GM12878 (cell line): ENCODE measurements around the gene SHISA3.

ENCODE experiments used
- BHLHE40 ChIP-seq, 2 experiments: fragments of 450-650 bp in 1 of 2; IDR thresholded peaks; 2 replicates each; pipeline ENCODE4 v1.6.1; 2011 to 2017; ENCODE audit warnings: low read depth in 2 of 2, borderline replicate concordance in 1 of 2, improper control_type of control experiment in 1 of 2, low read length in 1 of 2, mild to moderate bottlenecking in 1 of 2
- EZH2 ChIP-seq: IDR thresholded peaks from 2 replicates; pipeline ENCODE4 v1.6.1; 2012; ENCODE audit warnings: low read depth, mild to moderate bottlenecking, control low read depth, inconsistent platforms, low read length, borderline replicate concordance; ENCODE audit not compliant: control insufficient read depth
- MYB ChIP-seq: fragments of 150-350 bp; IDR thresholded peaks from 2 replicates; pipeline ENCODE4 v1.6.1; 2014; ENCODE audit warnings: mild to moderate bottlenecking, low read depth, low read length, borderline replicate concordance
- MYC ChIP-seq: IDR thresholded peaks from 2 replicates; pipeline ENCODE4 v1.6.1; 2011; ENCODE audit warnings: mild to moderate bottlenecking, low read length, moderate library complexity, inconsistent platforms; ENCODE audit not compliant: insufficient read depth, insufficient replicate concordance, insufficient read length, severe bottlenecking
- POLR2A ChIP-seq: IDR thresholded peaks from 2 replicates; pipeline ENCODE4 v1.6.1; 2011; ENCODE audit warnings: low read depth, mild to moderate bottlenecking, low read length
- RAD21 ChIP-seq: IDR thresholded peaks from 2 replicates; pipeline ENCODE4 v1.6.1; 2011; ENCODE audit warnings: mild to moderate bottlenecking, low read depth, low read length, moderate library complexity; ENCODE audit not compliant: insufficient read depth
- RFX5 ChIP-seq: IDR thresholded peaks from 2 replicates; pipeline ENCODE4 v1.6.1; 2011; ENCODE audit warnings: low read depth, low read length, improper control_type of control experiment
- SIX5 ChIP-seq: IDR thresholded peaks from 2 replicates; pipeline ENCODE4 v1.6.1; 2011; ENCODE audit warnings: mild to moderate bottlenecking, low read depth, low read length, moderate library complexity; ENCODE audit not compliant: severe bottlenecking
- SP1 ChIP-seq: IDR thresholded peaks from one replicate; pipeline ENCODE4 v1.6.1; 2011; ENCODE audit warnings: low read depth, low read length
- TF ChIP-seq, protein P1 (sequence below), 3 experiments: IDR thresholded peaks in 2 of 3; conservative IDR thresholded peaks in 1 of 3; 2 replicates each; pipeline ENCODE4 v1.5.1; 2011; ENCODE audit warnings: low read depth in 3 of 3, low read length in 3 of 3, mild to moderate bottlenecking in 3 of 3, control low read depth in 2 of 3, moderate library complexity in 2 of 3, inconsistent platforms in 1 of 3, mixed read lengths in 1 of 3; ENCODE audit not compliant: control insufficient read depth in 2 of 3, insufficient read depth in 1 of 3; ENCODE audit errors: extremely low read depth in 1 of 3
- TF ChIP-seq, protein P2 (sequence below): fragments of 150-350 bp; IDR thresholded peaks from 2 replicates; pipeline ENCODE4 v1.6.1; 2016; ENCODE audit warnings: low read depth, low read length
- TF ChIP-seq, protein P3 (sequence below): fragments of 450-650 bp; IDR thresholded peaks from 2 replicates; pipeline ENCODE4 v1.6.1; 2018; ENCODE audit warnings: mild to moderate bottlenecking, low read depth, moderate library complexity; ENCODE audit not compliant: partially characterized antibody
- TF ChIP-seq, protein P4 (sequence below): IDR thresholded peaks from 2 replicates; pipeline ENCODE4 v1.6.1; 2012; ENCODE audit warnings: low read length, inconsistent platforms
- TF ChIP-seq, protein P5 (sequence below): IDR thresholded peaks from 2 replicates; pipeline ENCODE4 v1.6.1; 2011; ENCODE audit warnings: mild to moderate bottlenecking, low read depth, low read length, moderate library complexity; ENCODE audit not compliant: insufficient replicate concordance

DNA sequence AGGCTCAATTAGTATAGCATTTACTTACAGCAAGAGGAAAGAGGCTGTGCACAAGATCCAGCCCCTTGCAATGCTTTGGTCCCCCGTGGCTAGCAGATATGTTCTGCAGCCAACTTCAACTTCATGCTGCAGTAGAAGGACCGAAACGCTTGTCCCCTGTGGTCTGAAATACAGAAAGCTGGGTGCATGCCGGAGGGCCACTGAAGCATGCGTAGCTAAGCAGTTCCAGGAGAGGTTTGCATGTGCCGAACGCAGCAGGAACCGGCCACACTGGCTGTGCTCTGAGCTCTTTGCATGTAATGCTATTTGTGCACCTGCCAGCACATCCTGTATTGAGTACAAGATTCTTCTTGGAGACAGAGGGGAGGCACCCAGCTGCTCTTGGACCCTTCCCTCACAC lies 35.8 kb upstream of the SHISA3 start:
- TF ChIP-seq, protein P1, sequence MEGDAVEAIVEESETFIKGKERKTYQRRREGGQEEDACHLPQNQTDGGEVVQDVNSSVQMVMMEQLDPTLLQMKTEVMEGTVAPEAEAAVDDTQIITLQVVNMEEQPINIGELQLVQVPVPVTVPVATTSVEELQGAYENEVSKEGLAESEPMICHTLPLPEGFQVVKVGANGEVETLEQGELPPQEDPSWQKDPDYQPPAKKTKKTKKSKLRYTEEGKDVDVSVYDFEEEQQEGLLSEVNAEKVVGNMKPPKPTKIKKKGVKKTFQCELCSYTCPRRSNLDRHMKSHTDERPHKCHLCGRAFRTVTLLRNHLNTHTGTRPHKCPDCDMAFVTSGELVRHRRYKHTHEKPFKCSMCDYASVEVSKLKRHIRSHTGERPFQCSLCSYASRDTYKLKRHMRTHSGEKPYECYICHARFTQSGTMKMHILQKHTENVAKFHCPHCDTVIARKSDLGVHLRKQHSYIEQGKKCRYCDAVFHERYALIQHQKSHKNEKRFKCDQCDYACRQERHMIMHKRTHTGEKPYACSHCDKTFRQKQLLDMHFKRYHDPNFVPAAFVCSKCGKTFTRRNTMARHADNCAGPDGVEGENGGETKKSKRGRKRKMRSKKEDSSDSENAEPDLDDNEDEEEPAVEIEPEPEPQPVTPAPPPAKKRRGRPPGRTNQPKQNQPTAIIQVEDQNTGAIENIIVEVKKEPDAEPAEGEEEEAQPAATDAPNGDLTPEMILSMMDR (IDR thresholded peaks at IDR 0.05 in 2 of 3, conservative IDR thresholded peaks at IDR 0.05 in 1 of 3; ENCODE audit: control insufficient read depth in 2 of 3, extremely low read depth in 1 of 3, insufficient read depth in 1 of 3, low read depth in 3 of 3, low read length in 3 of 3) = no peak
- TF ChIP-seq, protein P2, sequence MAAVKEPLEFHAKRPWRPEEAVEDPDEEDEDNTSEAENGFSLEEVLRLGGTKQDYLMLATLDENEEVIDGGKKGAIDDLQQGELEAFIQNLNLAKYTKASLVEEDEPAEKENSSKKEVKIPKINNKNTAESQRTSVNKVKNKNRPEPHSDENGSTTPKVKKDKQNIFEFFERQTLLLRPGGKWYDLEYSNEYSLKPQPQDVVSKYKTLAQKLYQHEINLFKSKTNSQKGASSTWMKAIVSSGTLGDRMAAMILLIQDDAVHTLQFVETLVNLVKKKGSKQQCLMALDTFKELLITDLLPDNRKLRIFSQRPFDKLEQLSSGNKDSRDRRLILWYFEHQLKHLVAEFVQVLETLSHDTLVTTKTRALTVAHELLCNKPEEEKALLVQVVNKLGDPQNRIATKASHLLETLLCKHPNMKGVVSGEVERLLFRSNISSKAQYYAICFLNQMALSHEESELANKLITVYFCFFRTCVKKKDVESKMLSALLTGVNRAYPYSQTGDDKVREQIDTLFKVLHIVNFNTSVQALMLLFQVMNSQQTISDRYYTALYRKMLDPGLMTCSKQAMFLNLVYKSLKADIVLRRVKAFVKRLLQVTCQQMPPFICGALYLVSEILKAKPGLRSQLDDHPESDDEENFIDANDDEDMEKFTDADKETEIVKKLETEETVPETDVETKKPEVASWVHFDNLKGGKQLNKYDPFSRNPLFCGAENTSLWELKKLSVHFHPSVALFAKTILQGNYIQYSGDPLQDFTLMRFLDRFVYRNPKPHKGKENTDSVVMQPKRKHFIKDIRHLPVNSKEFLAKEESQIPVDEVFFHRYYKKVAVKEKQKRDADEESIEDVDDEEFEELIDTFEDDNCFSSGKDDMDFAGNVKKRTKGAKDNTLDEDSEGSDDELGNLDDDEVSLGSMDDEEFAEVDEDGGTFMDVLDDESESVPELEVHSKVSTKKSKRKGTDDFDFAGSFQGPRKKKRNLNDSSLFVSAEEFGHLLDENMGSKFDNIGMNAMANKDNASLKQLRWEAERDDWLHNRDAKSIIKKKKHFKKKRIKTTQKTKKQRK = no peak
- TF ChIP-seq SP1 = no peak
- TF ChIP-seq, protein P3, sequence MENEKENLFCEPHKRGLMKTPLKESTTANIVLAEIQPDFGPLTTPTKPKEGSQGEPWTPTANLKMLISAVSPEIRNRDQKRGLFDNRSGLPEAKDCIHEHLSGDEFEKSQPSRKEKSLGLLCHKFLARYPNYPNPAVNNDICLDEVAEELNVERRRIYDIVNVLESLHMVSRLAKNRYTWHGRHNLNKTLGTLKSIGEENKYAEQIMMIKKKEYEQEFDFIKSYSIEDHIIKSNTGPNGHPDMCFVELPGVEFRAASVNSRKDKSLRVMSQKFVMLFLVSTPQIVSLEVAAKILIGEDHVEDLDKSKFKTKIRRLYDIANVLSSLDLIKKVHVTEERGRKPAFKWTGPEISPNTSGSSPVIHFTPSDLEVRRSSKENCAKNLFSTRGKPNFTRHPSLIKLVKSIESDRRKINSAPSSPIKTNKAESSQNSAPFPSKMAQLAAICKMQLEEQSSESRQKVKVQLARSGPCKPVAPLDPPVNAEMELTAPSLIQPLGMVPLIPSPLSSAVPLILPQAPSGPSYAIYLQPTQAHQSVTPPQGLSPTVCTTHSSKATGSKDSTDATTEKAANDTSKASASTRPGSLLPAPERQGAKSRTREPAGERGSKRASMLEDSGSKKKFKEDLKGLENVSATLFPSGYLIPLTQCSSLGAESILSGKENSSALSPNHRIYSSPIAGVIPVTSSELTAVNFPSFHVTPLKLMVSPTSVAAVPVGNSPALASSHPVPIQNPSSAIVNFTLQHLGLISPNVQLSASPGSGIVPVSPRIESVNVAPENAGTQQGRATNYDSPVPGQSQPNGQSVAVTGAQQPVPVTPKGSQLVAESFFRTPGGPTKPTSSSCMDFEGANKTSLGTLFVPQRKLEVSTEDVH = no peak
- no peak for TF ChIP-seq MYC
- TF ChIP-seq EZH2 = no peak
- TF ChIP-seq MYB = no peak
- TF ChIP-seq POLR2A = no peak
- TF ChIP-seq BHLHE40 (IDR thresholded peaks at IDR 0.05; ENCODE audit: borderline replicate concordance in 1 of 2, low read depth in 2 of 2, low read length in 1 of 2) = no peak
- no peak for TF ChIP-seq RAD21
- TF ChIP-seq SIX5 = no peak
- TF ChIP-seq RFX5 = no peak
- TF ChIP-seq, protein P4, sequence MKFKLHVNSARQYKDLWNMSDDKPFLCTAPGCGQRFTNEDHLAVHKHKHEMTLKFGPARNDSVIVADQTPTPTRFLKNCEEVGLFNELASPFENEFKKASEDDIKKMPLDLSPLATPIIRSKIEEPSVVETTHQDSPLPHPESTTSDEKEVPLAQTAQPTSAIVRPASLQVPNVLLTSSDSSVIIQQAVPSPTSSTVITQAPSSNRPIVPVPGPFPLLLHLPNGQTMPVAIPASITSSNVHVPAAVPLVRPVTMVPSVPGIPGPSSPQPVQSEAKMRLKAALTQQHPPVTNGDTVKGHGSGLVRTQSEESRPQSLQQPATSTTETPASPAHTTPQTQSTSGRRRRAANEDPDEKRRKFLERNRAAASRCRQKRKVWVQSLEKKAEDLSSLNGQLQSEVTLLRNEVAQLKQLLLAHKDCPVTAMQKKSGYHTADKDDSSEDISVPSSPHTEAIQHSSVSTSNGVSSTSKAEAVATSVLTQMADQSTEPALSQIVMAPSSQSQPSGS = no peak
- TF ChIP-seq, protein P5, sequence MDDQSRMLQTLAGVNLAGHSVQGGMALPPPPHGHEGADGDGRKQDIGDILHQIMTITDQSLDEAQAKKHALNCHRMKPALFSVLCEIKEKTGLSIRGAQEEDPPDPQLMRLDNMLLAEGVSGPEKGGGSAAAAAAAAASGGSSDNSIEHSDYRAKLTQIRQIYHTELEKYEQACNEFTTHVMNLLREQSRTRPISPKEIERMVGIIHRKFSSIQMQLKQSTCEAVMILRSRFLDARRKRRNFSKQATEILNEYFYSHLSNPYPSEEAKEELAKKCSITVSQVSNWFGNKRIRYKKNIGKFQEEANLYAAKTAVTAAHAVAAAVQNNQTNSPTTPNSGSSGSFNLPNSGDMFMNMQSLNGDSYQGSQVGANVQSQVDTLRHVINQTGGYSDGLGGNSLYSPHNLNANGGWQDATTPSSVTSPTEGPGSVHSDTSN = no peak
